Nephron progenitor cell (in vitro differentiated cells): ENCODE data around the gene ATP10A.

Source experiments
- DNase-seq: peaks from one replicate; pipeline ENCODE4 v3.0.0; 2021
- H3K27ac Mint-ChIP-seq: 2 replicates; pipeline ENCODE4 v1.8.0; 2021; ENCODE audit warnings: mild to moderate bottlenecking, moderate library complexity, mixed read lengths
- H3K27me3 Mint-ChIP-seq: 2 replicates; pipeline ENCODE4 v1.8.0; 2021; ENCODE audit warnings: mild to moderate bottlenecking, low read depth, mixed read lengths; ENCODE audit not compliant: poor library complexity
- H3K36me3 Mint-ChIP-seq: 2 replicates; pipeline ENCODE4 v1.8.0; 2021; ENCODE audit warnings: low read depth, mixed read lengths
- H3K4me1 Mint-ChIP-seq: 2 replicates; pipeline ENCODE4 v1.8.0; 2021; ENCODE audit warnings: mixed read lengths
- H3K4me3 Mint-ChIP-seq: 2 replicates; pipeline ENCODE4 v1.8.0; 2021; ENCODE audit warnings: mild to moderate bottlenecking, moderate library complexity, mixed read lengths
- H3K9me3 Mint-ChIP-seq: 2 replicates; pipeline ENCODE4 v1.8.0; 2021; ENCODE audit warnings: mild to moderate bottlenecking, moderate library complexity, mixed read lengths
- TF ChIP-seq, protein P1 (sequence below): fragments of 200-600 bp; sonication (generic); IDR thresholded peaks from 2 replicates; pipeline ENCODE4 v1.5.0; 2021; ENCODE audit warnings: antibody characterized with exemption

ATP10A gene

DNA sequence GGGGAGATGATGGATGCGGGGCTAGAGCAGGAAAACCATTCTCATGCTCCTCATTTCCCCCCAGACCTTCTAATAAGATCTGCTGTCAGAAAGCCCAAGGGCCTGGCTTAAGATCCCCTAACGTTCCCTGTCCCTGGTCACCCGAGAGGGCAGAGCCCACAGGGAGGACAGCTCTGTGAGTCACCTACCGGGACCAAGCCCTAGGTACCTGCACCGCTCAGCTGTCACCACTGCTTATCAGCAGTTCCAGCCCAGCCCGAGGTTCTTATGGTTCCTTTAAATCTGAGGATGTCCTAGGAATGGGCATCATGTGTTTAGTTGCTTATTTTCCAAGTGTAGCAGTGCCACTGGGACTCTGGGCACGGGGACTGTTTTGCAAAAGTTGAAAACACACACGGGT is 53.0 kb downstream of the ATP10A start:
- Mint-ChIP-seq H3K9me3 (no peaks in the 10 kb centered on the region), H3K27me3 (peaks cover 8% of the 10 kb centered on the region), H3K4me3 (peak overlapping the region; percentile 69), H3K36me3 (no peaks in the 10 kb centered on the region), H3K4me1 (peaks cover 57% of the 10 kb centered on the region), H3K27ac (no peak overlapping the region)
- TF ChIP-seq, protein P1, sequence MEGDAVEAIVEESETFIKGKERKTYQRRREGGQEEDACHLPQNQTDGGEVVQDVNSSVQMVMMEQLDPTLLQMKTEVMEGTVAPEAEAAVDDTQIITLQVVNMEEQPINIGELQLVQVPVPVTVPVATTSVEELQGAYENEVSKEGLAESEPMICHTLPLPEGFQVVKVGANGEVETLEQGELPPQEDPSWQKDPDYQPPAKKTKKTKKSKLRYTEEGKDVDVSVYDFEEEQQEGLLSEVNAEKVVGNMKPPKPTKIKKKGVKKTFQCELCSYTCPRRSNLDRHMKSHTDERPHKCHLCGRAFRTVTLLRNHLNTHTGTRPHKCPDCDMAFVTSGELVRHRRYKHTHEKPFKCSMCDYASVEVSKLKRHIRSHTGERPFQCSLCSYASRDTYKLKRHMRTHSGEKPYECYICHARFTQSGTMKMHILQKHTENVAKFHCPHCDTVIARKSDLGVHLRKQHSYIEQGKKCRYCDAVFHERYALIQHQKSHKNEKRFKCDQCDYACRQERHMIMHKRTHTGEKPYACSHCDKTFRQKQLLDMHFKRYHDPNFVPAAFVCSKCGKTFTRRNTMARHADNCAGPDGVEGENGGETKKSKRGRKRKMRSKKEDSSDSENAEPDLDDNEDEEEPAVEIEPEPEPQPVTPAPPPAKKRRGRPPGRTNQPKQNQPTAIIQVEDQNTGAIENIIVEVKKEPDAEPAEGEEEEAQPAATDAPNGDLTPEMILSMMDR = no peak
- DNase-seq = no peak

GRCh38 chr15:25807063-25807462 is 56.1 kb downstream of the ATP10A start:
- Mint-ChIP-seq H3K4me3 (no peak overlapping the region), H3K4me1 (peaks cover 40% of the 10 kb centered on the region), H3K36me3 (no peaks in the 10 kb centered on the region), H3K27ac (peak overlapping the region; percentile 31), H3K27me3 (peaks cover 4% of the 10 kb centered on the region), H3K9me3 (no peaks in the 10 kb centered on the region)
- TF ChIP-seq, protein P1 = no peak
- DNase-seq = no peak

DNA sequence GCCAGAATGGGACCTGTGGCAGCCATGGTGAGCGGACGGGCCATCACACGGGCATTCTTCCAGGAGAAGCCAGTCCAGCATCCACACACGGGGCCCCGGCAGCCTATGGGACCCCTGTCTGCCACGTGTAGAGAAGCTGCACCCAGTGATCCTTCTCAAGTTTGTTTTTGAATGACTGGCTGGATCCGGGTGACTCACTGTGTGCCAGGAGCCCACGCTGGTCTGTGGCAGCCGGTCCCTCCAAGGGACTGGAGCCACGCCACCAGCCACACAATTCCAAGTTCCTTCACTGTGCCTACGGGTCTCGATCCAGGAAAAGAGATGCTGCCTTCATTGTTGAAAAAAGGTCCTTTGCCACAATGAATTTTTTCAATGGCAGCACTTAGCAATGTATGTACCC is 58.1 kb downstream of the ATP10A start:
- Mint-ChIP-seq H3K27me3 (no peaks in the 10 kb centered on the region), H3K27ac (no peak overlapping the region), H3K36me3 (no peaks in the 10 kb centered on the region), H3K4me3 (no peak overlapping the region), H3K4me1 (peaks cover 30% of the 10 kb centered on the region), H3K9me3 (no peaks in the 10 kb centered on the region)
- DNase-seq = no peak
- TF ChIP-seq, protein P1 = no peak

GRCh38 chr15:25804451-25804850 is 58.7 kb downstream of the ATP10A start:
- Mint-ChIP-seq H3K4me1 (peaks cover 32% of the 10 kb centered on the region), H3K4me3 (no peak overlapping the region), H3K27ac (no peak overlapping the region), H3K9me3 (no peaks in the 10 kb centered on the region), H3K27me3 (peaks cover 3% of the 10 kb centered on the region), H3K36me3 (no peaks in the 10 kb centered on the region)
- TF ChIP-seq, protein P1 = no peak
- DNase-seq = no peak

DNA sequence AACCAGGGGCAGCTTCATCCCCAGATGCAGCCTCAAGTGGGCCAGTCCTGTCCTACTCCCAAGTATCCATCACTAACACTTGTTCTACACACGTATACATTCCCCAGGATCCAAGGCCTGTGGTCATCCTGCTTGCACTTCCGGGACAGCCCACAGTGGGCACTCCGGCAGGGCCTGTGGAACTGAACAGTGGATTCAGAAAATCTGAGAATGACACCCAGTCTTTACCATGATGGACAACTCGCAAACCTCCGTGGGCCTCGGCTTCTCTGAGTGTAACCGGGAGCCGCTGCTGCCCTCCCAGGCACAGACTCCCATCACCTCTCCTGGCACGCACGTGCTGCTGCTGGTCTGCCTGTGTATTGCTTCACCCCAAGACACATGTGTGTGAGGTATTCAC is 59.6 kb downstream of the ATP10A start:
- Mint-ChIP-seq H3K36me3 (no peaks in the 10 kb centered on the region), H3K4me1 (peaks cover 34% of the 10 kb centered on the region)

GRCh38 chr15:25803036-25803435 is 60.1 kb downstream of the ATP10A start:
- TF ChIP-seq, protein P1 = no peak
- H3K4me1 Mint-ChIP-seq = peaks cover 37% of the 10 kb centered on the region
- H3K36me3 Mint-ChIP-seq = no peaks in the 10 kb centered on the region
- DNase-seq = no peak
- H3K27ac Mint-ChIP-seq = no peak overlapping the region
- H3K4me3 Mint-ChIP-seq = no peak overlapping the region
- peaks cover 3% of the 10 kb centered on the region for H3K27me3 Mint-ChIP-seq
- H3K9me3 Mint-ChIP-seq = no peaks in the 10 kb centered on the region

More for the DNA sequence above, 59.6 kb downstream of the ATP10A start:
- no peaks in the 10 kb centered on the region for H3K9me3 Mint-ChIP-seq
- H3K4me3 Mint-ChIP-seq = no peak overlapping the region
- TF ChIP-seq, protein P1 = no peak
- no peak overlapping the region for H3K27ac Mint-ChIP-seq
- no peak for DNase-seq
- H3K27me3 Mint-ChIP-seq = peaks cover 3% of the 10 kb centered on the region
